Caco-2 (cell line): ENCODE results near the gene PARVA. TPM values are rescaled to one million over a fixed set of nuclear protein-coding genes. Genes with fewer than 3 reads are reported as not detected.
"Not testable (repeated sequence)": the region's sequence is repeated elsewhere in the genome, so short reads cannot be mapped to it uniquely, and the experiment has no call there.

ENCODE experiments used
- BruUV-seq: library from RNA; stranded (reverse); fragments of 400-500 nt; replicated peaks from 2 replicates; lab custom pipeline; 2021; lab: Mats Ljungman, UMichigan
- CTCF ChIA-PET: fragments of 300-600 bp; sonication (Branson Sonifier 250); formaldehyde crosslinking; loops from one replicate; lab custom pipeline; 2022; ENCODE audit warnings: antibody characterized with exemption; lab: Charles Lee
- POLR2A ChIA-PET: fragments of 300-600 bp; sonication (Branson Sonifier 250); formaldehyde crosslinking; loops from one replicate; lab custom pipeline; 2022; ENCODE audit warnings: antibody characterized with exemption; lab: Charles Lee
- DNase-seq, 2 experiments: peaks; one replicate each; pipeline versions ENCODE4 v3.0.0 to v3.0.0-alpha.2; 2020 to 2022
- H3K27me3 ChIP-seq: replicated peaks from 2 replicates; pipeline ENCODE4 v1.6.0; 2011; ENCODE audit warnings: low read length; ENCODE audit not compliant: control insufficient read depth, insufficient read depth
- H3K36me3 ChIP-seq: 2 replicates; pipeline ENCODE4 v1.5.1; 2011; ENCODE audit warnings: low read length; ENCODE audit not compliant: control insufficient read depth, insufficient read depth
- H3K4me1 ChIP-seq: fragments of 250-450 bp; sonication (Bioruptor Pico); 2 replicates; pipeline ENCODE4 v1.5.1; 2020; ENCODE audit warnings: mild to moderate bottlenecking
- H3K4me3 ChIP-seq: 2 replicates; pipeline ENCODE4 v1.5.1; 2011; ENCODE audit warnings: low read depth, mild to moderate bottlenecking, control low read depth, low read length
- H3K9me3 ChIP-seq: fragments of 250-450 bp; sonication (Bioruptor Pico); 2 replicates; pipeline ENCODE4 v1.5.1; 2020; ENCODE audit warnings: mild to moderate bottlenecking, moderate library complexity
- H3K27ac Mint-ChIP-seq: one replicate; pipeline ENCODE4 v1.8.0; 2022; ENCODE audit warnings: mixed read lengths; ENCODE audit not compliant: unreplicated experiment
- H3K27me3 Mint-ChIP-seq: one replicate; pipeline ENCODE4 v1.8.0; 2022; ENCODE audit warnings: mixed read lengths; ENCODE audit not compliant: insufficient read depth, unreplicated experiment
- H3K36me3 Mint-ChIP-seq: one replicate; pipeline ENCODE4 v1.8.0; 2022; ENCODE audit warnings: mild to moderate bottlenecking, mixed read lengths; ENCODE audit not compliant: insufficient read depth, unreplicated experiment
- H3K4me1 Mint-ChIP-seq: one replicate; pipeline ENCODE4 v1.8.0; 2022; ENCODE audit warnings: low read depth, mixed read lengths; ENCODE audit not compliant: unreplicated experiment
- H3K4me3 Mint-ChIP-seq: one replicate; pipeline ENCODE4 v1.8.0; 2022; ENCODE audit warnings: mild to moderate bottlenecking, moderate library complexity, mixed read lengths; ENCODE audit not compliant: unreplicated experiment
- H3K9me3 Mint-ChIP-seq: one replicate; pipeline ENCODE4 v1.8.0; 2022; ENCODE audit warnings: mixed read lengths; ENCODE audit not compliant: unreplicated experiment
- CTCF ChIP-seq, 2 experiments: fragments of 200-600 bp in 1 of 2; IDR thresholded peaks; 1 replicate in 1 of 2; 2 replicates in 1 of 2; pipeline versions ENCODE4 v1.5.1 to v1.8.0; 2011 to 2022; ENCODE audit warnings: antibody characterized with exemption in 1 of 2, control low read depth in 1 of 2, inconsistent platforms in 1 of 2, low read depth in 1 of 2, low read length in 1 of 2, mild to moderate bottlenecking in 1 of 2, moderate library complexity in 1 of 2; ENCODE audit not compliant: insufficient read depth in 1 of 2, severe bottlenecking in 1 of 2, unreplicated experiment in 1 of 2
- intact Hi-C: fragments of 100-400 bp; cut with micrococcal nuclease; formaldehyde crosslinking; loops from one replicate; pipeline ENCODE4 v1.10.0; 2022; ENCODE audit not compliant: unreplicated experiment
- total RNA-seq: library from RNA; stranded (reverse); gene quantifications from 2 replicates; pipeline ENCODE4 v1.2.3, GENCODE V29; 2022

The PARVA gene
- total RNA-seq, 1 experiment from 2014 or later, result 45.3 TPM

GRCh38 chr11:12517741-12518140, 140.4 kb downstream of the PARVA start:
- Mint-ChIP-seq H3K4me1 (peaks cover 21% of the 10 kb centered on the region), H3K9me3 (no peaks in the 10 kb centered on the region), H3K27ac (peak overlapping the region; percentile 23), H3K36me3 (peaks cover 10% of the 10 kb centered on the region), H3K27me3 (no peaks in the 10 kb centered on the region), H3K4me3 (no peak overlapping the region)
- ChIA-PET POLR2A (no interaction called here), CTCF (interaction anchor here (1.1 to 1.2 kb wide), 2 partner anchors 20 to 297 kb away, joined by 3 to 4 read pairs; no protein-coding TSS in a partner anchor)
- peaks cover 26% of the 10 kb centered on the region for H3K4me1 ChIP-seq
- DNase-seq, result no peak
- no peaks in the 10 kb centered on the region for H3K27me3 ChIP-seq
- no peak overlapping the region for H3K4me3 ChIP-seq
- intact Hi-C loops, result no loop called here
- TF ChIP-seq CTCF (IDR thresholded peaks at IDR 0.05; ENCODE audit: insufficient read depth in 1 of 2, low read depth in 1 of 2, low read length in 1 of 2, severe bottlenecking in 1 of 2, unreplicated experiment in 1 of 2), result no peak
- no peaks in the 10 kb centered on the region for H3K9me3 ChIP-seq
- H3K36me3 ChIP-seq, result no peaks in the 10 kb centered on the region
- BruUV-seq, result no TSS peak

GRCh38 chr11:12518606-12519385, 141.4 kb downstream of the PARVA start:
- BruUV-seq, result no TSS peak
- CTCF ChIA-PET, result interaction anchor here (1.1 kb wide), 1 partner anchor 21 kb away, joined by 3 read pairs; no protein-coding TSS in a partner anchor

GRCh38 chr11:12520054-12520453, 142.7 kb downstream of the PARVA start:
- Mint-ChIP-seq H3K27ac (no peak overlapping the region), H3K36me3 (peaks cover 13% of the 10 kb centered on the region), H3K4me3 (no peak overlapping the region), H3K9me3 (no peaks in the 10 kb centered on the region), H3K4me1 (peaks cover 20% of the 10 kb centered on the region), H3K27me3 (no peaks in the 10 kb centered on the region)
- DNase-seq, result no peak
- Histone ChIP-seq H3K27me3 (no peaks in the 10 kb centered on the region), H3K4me3 (no peak overlapping the region), H3K9me3 (no peaks in the 10 kb centered on the region), H3K4me1 (peaks cover 32% of the 10 kb centered on the region), H3K36me3 (no peaks in the 10 kb centered on the region)
- intact Hi-C loops, result no loop called here
- CTCF ChIA-PET, result no interaction called here
- no TSS peak for BruUV-seq
- POLR2A ChIA-PET, result no interaction called here
- TF ChIP-seq CTCF (IDR thresholded peaks at IDR 0.05; ENCODE audit: insufficient read depth in 1 of 2, low read depth in 1 of 2, low read length in 1 of 2, severe bottlenecking in 1 of 2, unreplicated experiment in 1 of 2), result no peak

More at GRCh38 chr11:12518606-12519385, 141.4 kb downstream of the PARVA start:
- H3K36me3 Mint-ChIP-seq, result peaks cover 10% of the 10 kb centered on the region
- Histone ChIP-seq H3K9me3 (no peaks in the 10 kb centered on the region), H3K4me3 (no peak overlapping the region), H3K36me3 (no peaks in the 10 kb centered on the region), H3K27me3 (no peaks in the 10 kb centered on the region), H3K4me1 (peaks cover 32% of the 10 kb centered on the region)
- DNase-seq, result no peak
- no peak overlapping the region for H3K4me3 Mint-ChIP-seq
- POLR2A ChIA-PET, result no interaction called here
- peaks cover 21% of the 10 kb centered on the region for H3K4me1 Mint-ChIP-seq
- intact Hi-C loops, result no loop called here
- no peaks in the 10 kb centered on the region for H3K9me3 Mint-ChIP-seq
- no peak for TF ChIP-seq CTCF (IDR thresholded peaks at IDR 0.05; ENCODE audit: insufficient read depth in 1 of 2, low read depth in 1 of 2, low read length in 1 of 2, severe bottlenecking in 1 of 2, unreplicated experiment in 1 of 2)
- peak overlapping the region; percentile 23 for H3K27ac Mint-ChIP-seq
- no peaks in the 10 kb centered on the region for H3K27me3 Mint-ChIP-seq

DNA sequence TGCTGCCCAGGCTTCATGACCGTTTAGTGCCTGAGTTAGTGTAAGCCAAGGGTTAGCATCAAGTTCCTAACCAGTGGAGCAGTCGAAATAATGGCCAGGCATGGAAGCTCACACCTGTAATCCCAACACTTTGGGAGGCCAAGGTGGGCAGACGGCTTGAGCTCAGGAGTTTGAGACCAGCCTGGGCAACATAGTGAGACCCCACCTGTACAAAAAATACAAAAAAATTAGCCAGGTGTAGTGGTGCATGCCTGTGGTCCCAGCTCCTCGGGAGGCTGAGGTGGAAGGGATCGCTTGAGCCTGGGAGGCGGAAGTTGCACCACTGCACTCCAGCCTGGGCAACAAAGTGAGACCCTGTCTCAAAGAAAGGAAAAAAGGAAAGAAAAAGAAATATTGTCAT, 143.2 kb downstream of the PARVA start:
- CTCF ChIA-PET, H3K4me3 Mint-ChIP-seq, H3K36me3 ChIP-seq, H3K27me3 ChIP-seq, H3K27me3 Mint-ChIP-seq, BruUV-seq, H3K27ac Mint-ChIP-seq, H3K36me3 Mint-ChIP-seq, intact Hi-C loops, H3K9me3 ChIP-seq, H3K9me3 Mint-ChIP-seq, DNase-seq, H3K4me3 ChIP-seq, POLR2A ChIA-PET: not testable (repeated sequence)
- H3K4me1 Mint-ChIP-seq, result peaks cover 15% of the 10 kb centered on the region
- H3K4me1 ChIP-seq, result peaks cover 27% of the 10 kb centered on the region
